HEK293 (cell line): ENCODE measurements around the gene PLIN5.
A peak's percentile ranks its signal among the peaks of the same experiment; 100 is the strongest.

ENCODE experiments used
- CTCF ChIA-PET: fragments of 350-600 bp; formaldehyde crosslinking; extraction: SDS; loops from one replicate; lab custom pipeline; 2021; ENCODE audit warnings: antibody characterized with exemption; lab: Yijun Ruan, JAX
- POLR2A ChIA-PET: fragments of 300-600 bp; formaldehyde crosslinking; extraction: SDS; loops from one replicate; lab custom pipeline; 2020; ENCODE audit warnings: antibody characterized with exemption, inconsistent platforms; lab: Yijun Ruan, JAX
- H3K27ac ChIP-seq: fragments of 200-500 bp; sonication (Bioruptor generic); 2 replicates; pipeline ENCODE4 v1.5.1; 2014; ENCODE audit warnings: low read depth, low read length, control low read depth, inconsistent platforms; ENCODE audit errors: extremely low read depth
- H3K36me3 ChIP-seq, 2 experiments: fragments of 200-500 bp in 1 of 2; sonication (Bioruptor generic) in 1 of 2; 1 replicate in 1 of 2; 2 replicates in 1 of 2; pipeline ENCODE4 v1.5.1; 2014 to 2017; ENCODE audit warnings: inconsistent platforms in 2 of 2, low read length in 2 of 2; ENCODE audit not compliant: control insufficient read depth in 2 of 2, insufficient read depth in 1 of 2
- H3K4me1 ChIP-seq: fragments of 200-500 bp; sonication (Bioruptor generic); 2 replicates; pipeline ENCODE4 v1.5.1; 2014; ENCODE audit warnings: mild to moderate bottlenecking, low read length, inconsistent platforms; ENCODE audit not compliant: control insufficient read depth, insufficient read depth
- H3K4me3 ChIP-seq: 2 replicates; pipeline ENCODE4 v1.5.1; 2011; ENCODE audit warnings: low read depth, mild to moderate bottlenecking, control low read depth, low read length, moderate library complexity
- H3K9me3 ChIP-seq: fragments of 200-500 bp; sonication (Bioruptor generic); 2 replicates; pipeline ENCODE4 v1.5.1; 2014; ENCODE audit warnings: low read depth, low read length, inconsistent platforms; ENCODE audit not compliant: control insufficient read depth, insufficient read depth
- EGR2 ChIP-seq: fragments of 450-650 bp; formaldehyde crosslinking; IDR thresholded peaks from 2 replicates; pipeline ENCODE4 v1.5.1; 2016; ENCODE audit warnings: low read depth, missing biosample characterization, missing genetic modification characterization
- GLI2 ChIP-seq: fragments of 450-650 bp; formaldehyde crosslinking; IDR thresholded peaks from 2 replicates; pipeline ENCODE4; 2017; ENCODE audit warnings: missing biosample characterization, missing genetic modification characterization, low read depth, borderline replicate concordance
- INSM2 ChIP-seq: fragments of 450-650 bp; formaldehyde crosslinking; IDR thresholded peaks from 2 replicates; pipeline ENCODE4 v1.5.1; 2016; ENCODE audit warnings: missing biosample characterization, missing genetic modification characterization
- PRDM10 ChIP-seq: fragments of 450-650 bp; formaldehyde crosslinking; IDR thresholded peaks from 2 replicates; pipeline ENCODE4 v1.5.1; 2016; ENCODE audit warnings: missing biosample characterization, missing genetic modification characterization
- SP7 ChIP-seq: fragments of 450-650 bp; formaldehyde crosslinking; IDR thresholded peaks from 2 replicates; pipeline ENCODE4 v1.5.1; 2016; ENCODE audit warnings: missing biosample characterization, missing genetic modification characterization
- ZFHX2 ChIP-seq: fragments of 450-650 bp; formaldehyde crosslinking; conservative IDR thresholded peaks from 2 replicates; pipeline ENCODE4 v1.5.1; 2016; ENCODE audit warnings: missing biosample characterization, missing genetic modification characterization
- ZIC2 ChIP-seq: fragments of 450-650 bp; formaldehyde crosslinking; IDR thresholded peaks from 2 replicates; pipeline ENCODE4 v1.5.1; 2016; ENCODE audit warnings: missing biosample characterization, missing genetic modification characterization
- ZNF280D ChIP-seq: fragments of 450-650 bp; formaldehyde crosslinking; IDR thresholded peaks from 2 replicates; pipeline ENCODE4 v1.5.1; 2016; ENCODE audit warnings: missing biosample characterization, missing genetic modification characterization
- ZNF341 ChIP-seq: fragments of 450-650 bp; formaldehyde crosslinking; IDR thresholded peaks from 2 replicates; pipeline ENCODE4; 2016; ENCODE audit warnings: low read depth, missing biosample characterization, missing genetic modification characterization
- ZNF558 ChIP-seq: fragments of 450-650 bp; formaldehyde crosslinking; IDR thresholded peaks from 2 replicates; pipeline ENCODE4 v1.5.1; 2016; ENCODE audit warnings: missing biosample characterization, missing genetic modification characterization
- ZNF585B ChIP-seq: fragments of 450-650 bp; formaldehyde crosslinking; IDR thresholded peaks from 2 replicates; pipeline ENCODE4 v1.5.1; 2016; ENCODE audit warnings: missing biosample characterization, missing genetic modification characterization
- ZNF629 ChIP-seq: fragments of 450-650 bp; formaldehyde crosslinking; IDR thresholded peaks from 2 replicates; pipeline ENCODE4 v1.5.1; 2017; ENCODE audit warnings: missing biosample characterization, missing genetic modification characterization
- ZNF658 ChIP-seq: fragments of 450-650 bp; formaldehyde crosslinking; IDR thresholded peaks from 2 replicates; pipeline ENCODE4; 2016; ENCODE audit warnings: missing biosample characterization, missing genetic modification characterization
- ZSCAN5A ChIP-seq: fragments of 450-650 bp; formaldehyde crosslinking; IDR thresholded peaks from 2 replicates; pipeline ENCODE4 v1.5.1; 2016; ENCODE audit warnings: missing biosample characterization, missing genetic modification characterization

PLIN5 gene

GRCh38 chr19:4503825-4504170 lies 31.2 kb downstream of the PLIN5 start:
- no peaks in the 10 kb centered on the region for H3K4me1 ChIP-seq
- ChIA-PET CTCF (interaction anchor here (0.7 kb wide), 1 partner anchor 29 kb away, joined by 3 read pairs; no protein-coding TSS in a partner anchor), POLR2A (interaction anchor here (0.6 kb wide), 1 partner anchor 20 kb away, joined by 4 read pairs; no protein-coding TSS in a partner anchor)
- no peak overlapping the region for H3K4me3 ChIP-seq
- H3K27ac ChIP-seq: no peak overlapping the region
- no peaks in the 10 kb centered on the region for H3K9me3 ChIP-seq
- peaks cover 6 to 70% of the 10 kb centered on the region in 2 experiments; a peak in 2 of 3 replicates for H3K36me3 ChIP-seq
- peak; percentile 5 for TF ChIP-seq ZIC2
- no peak for TF ChIP-seq ZNF558 (tag by site-specific recombination)
- no peak for TF ChIP-seq ZNF658

GRCh38 chr19:4503132-4503824 lies 31.7 kb downstream of the PLIN5 start:
- CTCF ChIA-PET: no interaction called here
- Histone ChIP-seq H3K27ac (no peak overlapping the region), H3K9me3 (no peaks in the 10 kb centered on the region), H3K4me3 (no peak overlapping the region), H3K4me1 (no peaks in the 10 kb centered on the region), H3K36me3 (peaks cover 6 to 75% of the 10 kb centered on the region in 2 experiments; a peak in 2 of 3 replicates)
- TF ChIP-seq ZNF629 (tag by site-specific recombination): no peak
- peak; percentile 96 for TF ChIP-seq ZIC2
- TF ChIP-seq ZNF341 (tag by site-specific recombination): peak; percentile 22; the same call in 1 of the 2 replicates
- POLR2A ChIA-PET: no interaction called here

GRCh38 chr19:4502282-4503131 lies 32.5 kb downstream of the PLIN5 start:
- peaks cover 6 to 82% of the 10 kb centered on the region in 2 experiments; a peak in 2 of 3 replicates for H3K36me3 ChIP-seq
- TF ChIP-seq GLI2 (tag by site-specific recombination) (no peak), EGR2 (tag by site-specific recombination) (peak; percentile 37; the same call in 1 of the 2 replicates), ZFHX2 (tag by site-specific recombination) (peak; percentile 51)
- CTCF ChIA-PET: no interaction called here
- POLR2A ChIA-PET: no interaction called here
- H3K4me1 ChIP-seq: no peaks in the 10 kb centered on the region
- H3K27ac ChIP-seq: no peak overlapping the region
- H3K4me3 ChIP-seq: no peak overlapping the region
- no peaks in the 10 kb centered on the region for H3K9me3 ChIP-seq

GRCh38 chr19:4501691-4502090 lies 33.3 kb downstream of the PLIN5 start:
- POLR2A ChIA-PET: no interaction called here
- H3K4me3 ChIP-seq: no peak overlapping the region
- H3K9me3 ChIP-seq: no peaks in the 10 kb centered on the region
- H3K27ac ChIP-seq: no peak overlapping the region
- no peaks in the 10 kb centered on the region for H3K4me1 ChIP-seq
- peaks cover 6 to 83% of the 10 kb centered on the region in 2 experiments; a peak in 2 of 3 replicates for H3K36me3 ChIP-seq
- CTCF ChIA-PET: no interaction called here
- TF ChIP-seq INSM2: no peak
- TF ChIP-seq PRDM10 (tag by site-specific recombination): no peak
- no peak for TF ChIP-seq SP7 (tag by site-specific recombination)
- TF ChIP-seq ZNF280D (tag by site-specific recombination): no peak
- TF ChIP-seq ZSCAN5A: no peak
- TF ChIP-seq ZNF585B (tag by site-specific recombination): no peak
